Smooth muscle cell (in vitro differentiated cells): Measurements from ENCODE around the gene IGFBP6. TPM values are rescaled to one million over a fixed set of nuclear protein-coding genes. Genes with fewer than 3 reads are reported as not detected.

Source experiments
- DNase-seq: peaks from one replicate; lab custom pipeline; 2025; ENCODE audit not compliant: unreplicated experiment; lab: John Stamatoyannopoulos, UW
- H2AFZ ChIP-seq: fragments of 200-600 bp; sonication (generic); 2 replicates; pipeline ENCODE4 v1.6.0; 2016; ENCODE audit warnings: antibody characterized with exemption, low read depth, mild to moderate bottlenecking
- H3F3A ChIP-seq: fragments of 200-600 bp; sonication (generic); 2 replicates; pipeline ENCODE4 v1.6.0; 2017; ENCODE audit warnings: antibody characterized with exemption, low read depth
- H3K27ac ChIP-seq: fragments of 200-600 bp; sonication (generic); 2 replicates; pipeline ENCODE4 v1.5.1; 2016; ENCODE audit warnings: low read depth, mild to moderate bottlenecking
- H3K27me3 ChIP-seq: fragments of 200-600 bp; sonication (generic); 2 replicates; pipeline ENCODE4 v1.6.1; 2016; ENCODE audit warnings: low read depth, mild to moderate bottlenecking
- H3K36me3 ChIP-seq: fragments of 200-600 bp; sonication (generic); 2 replicates; pipeline ENCODE4 v1.5.1; 2016; ENCODE audit warnings: low read depth
- H3K4me1 ChIP-seq: fragments of 200-600 bp; sonication (generic); 2 replicates; pipeline ENCODE4 v1.5.1; 2016; ENCODE audit warnings: low read depth
- H3K4me2 ChIP-seq: fragments of 200-600 bp; sonication (generic); 2 replicates; pipeline ENCODE4 v1.6.0; 2016; ENCODE audit warnings: mild to moderate bottlenecking
- H3K4me3 ChIP-seq: fragments of 200-600 bp; sonication (generic); 2 replicates; pipeline ENCODE4 v1.5.1; 2016; ENCODE audit warnings: mild to moderate bottlenecking
- H3K79me2 ChIP-seq: fragments of 200-600 bp; sonication (generic); 2 replicates; pipeline ENCODE4 v1.6.0; 2016; ENCODE audit warnings: low read depth, mild to moderate bottlenecking
- H3K9ac ChIP-seq: fragments of 200-600 bp; sonication (generic); 2 replicates; pipeline ENCODE4 v1.6.0; 2016; ENCODE audit warnings: low read depth
- H3K9me3 ChIP-seq: fragments of 200-600 bp; sonication (generic); replicated peaks from 2 replicates; pipeline ENCODE4 v1.5.1; 2016; ENCODE audit warnings: low read depth
- H4K20me1 ChIP-seq: fragments of 200-600 bp; sonication (generic); 2 replicates; pipeline ENCODE4 v1.6.0; 2016; ENCODE audit warnings: low read depth
- WGBS: methylation state at CpG from one replicate; pipeline ENCODE4 v1.1.7; 2016; ENCODE audit warnings: low lambda C conversion rate; 5-methylcytosine and 5-hydroxymethylcytosine counted together
- polyA plus RNA-seq: library from polyadenylated mRNA; unstranded; fragments of >200 nt; fragmentation: Nextera tagmentation; extraction: Ambion mirVana; gene quantifications from 2 replicates; pipeline ENCODE4 v1.2.1, GENCODE V29; 2016
- total RNA-seq: library from RNA; depleted of rRNA; stranded (reverse); fragments of >200 nt; gene quantifications from 2 replicates; pipeline ENCODE4 v1.2.3, GENCODE V29; 2014
- TF ChIP-seq, protein P1 (sequence below): fragments of 200-600 bp; sonication (generic); IDR thresholded peaks from 2 replicates; pipeline ENCODE4 v1.5.1; 2017; ENCODE audit warnings: borderline replicate concordance, mild to moderate bottlenecking, antibody characterized with exemption; ENCODE audit not compliant: insufficient read depth, poor library complexity, severe bottlenecking

IGFBP6 gene
- total and polyA plus RNA-seq, 2 experiments from 2014 or later, result 22.6 to 94.4 TPM

DNA sequence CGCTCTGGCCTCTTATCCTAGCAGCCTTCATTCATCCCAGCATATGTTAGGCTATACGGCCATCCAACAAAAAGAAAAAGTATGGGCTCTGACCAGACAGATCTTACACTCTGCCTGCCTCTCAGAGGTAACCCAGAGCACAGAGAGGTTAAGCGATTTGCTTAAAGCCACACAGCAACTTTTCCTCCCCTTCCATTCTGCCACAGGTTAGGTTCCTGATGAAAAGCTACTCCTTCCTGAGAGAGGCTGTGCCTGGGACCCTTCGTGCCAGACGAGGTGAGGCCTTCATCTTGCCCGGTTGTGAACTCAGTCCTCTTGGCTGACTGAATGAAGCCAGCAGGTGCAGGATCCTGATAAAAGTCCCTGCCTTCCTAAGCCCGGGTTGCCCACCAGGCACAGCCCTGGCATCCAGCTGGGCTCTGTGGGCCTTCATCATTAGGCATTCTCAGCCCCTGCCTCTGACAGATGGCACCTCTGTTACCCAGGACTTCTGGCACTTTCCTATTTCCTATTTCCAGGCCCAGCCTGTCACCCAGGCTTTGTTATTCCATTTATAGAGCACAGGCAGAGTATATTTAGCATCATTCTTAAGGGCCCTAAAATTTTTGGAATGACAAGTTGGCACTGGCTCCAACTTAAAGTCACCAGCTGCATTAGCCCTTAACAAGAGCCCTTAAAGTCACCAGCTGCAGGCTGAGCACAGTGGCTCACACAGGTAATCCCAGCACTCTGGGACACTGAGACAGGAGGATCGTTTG lies 18.6 kb downstream of the IGFBP6 start:
- Histone ChIP-seq H3K4me3 (no peak overlapping the region), H3K79me2 (no peaks in the 10 kb centered on the region), H2AFZ (no peak overlapping the region), H3K9me3 (no peaks in the 10 kb centered on the region), H3K36me3 (no peaks in the 10 kb centered on the region), H4K20me1 (no peaks in the 10 kb centered on the region), H3K9ac (no peak overlapping the region), H3K4me2 (no peak overlapping the region), H3F3A (no peaks in the 10 kb centered on the region), H3K27ac (no peak overlapping the region), H3K4me1 (no peaks in the 10 kb centered on the region), H3K27me3 (no peaks in the 10 kb centered on the region)
- WGBS, result 97% methylated on average over 8 of the region's 8 CpGs
- TF ChIP-seq, protein P1, sequence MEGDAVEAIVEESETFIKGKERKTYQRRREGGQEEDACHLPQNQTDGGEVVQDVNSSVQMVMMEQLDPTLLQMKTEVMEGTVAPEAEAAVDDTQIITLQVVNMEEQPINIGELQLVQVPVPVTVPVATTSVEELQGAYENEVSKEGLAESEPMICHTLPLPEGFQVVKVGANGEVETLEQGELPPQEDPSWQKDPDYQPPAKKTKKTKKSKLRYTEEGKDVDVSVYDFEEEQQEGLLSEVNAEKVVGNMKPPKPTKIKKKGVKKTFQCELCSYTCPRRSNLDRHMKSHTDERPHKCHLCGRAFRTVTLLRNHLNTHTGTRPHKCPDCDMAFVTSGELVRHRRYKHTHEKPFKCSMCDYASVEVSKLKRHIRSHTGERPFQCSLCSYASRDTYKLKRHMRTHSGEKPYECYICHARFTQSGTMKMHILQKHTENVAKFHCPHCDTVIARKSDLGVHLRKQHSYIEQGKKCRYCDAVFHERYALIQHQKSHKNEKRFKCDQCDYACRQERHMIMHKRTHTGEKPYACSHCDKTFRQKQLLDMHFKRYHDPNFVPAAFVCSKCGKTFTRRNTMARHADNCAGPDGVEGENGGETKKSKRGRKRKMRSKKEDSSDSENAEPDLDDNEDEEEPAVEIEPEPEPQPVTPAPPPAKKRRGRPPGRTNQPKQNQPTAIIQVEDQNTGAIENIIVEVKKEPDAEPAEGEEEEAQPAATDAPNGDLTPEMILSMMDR, result no peak
- no peak for DNase-seq

DNA sequence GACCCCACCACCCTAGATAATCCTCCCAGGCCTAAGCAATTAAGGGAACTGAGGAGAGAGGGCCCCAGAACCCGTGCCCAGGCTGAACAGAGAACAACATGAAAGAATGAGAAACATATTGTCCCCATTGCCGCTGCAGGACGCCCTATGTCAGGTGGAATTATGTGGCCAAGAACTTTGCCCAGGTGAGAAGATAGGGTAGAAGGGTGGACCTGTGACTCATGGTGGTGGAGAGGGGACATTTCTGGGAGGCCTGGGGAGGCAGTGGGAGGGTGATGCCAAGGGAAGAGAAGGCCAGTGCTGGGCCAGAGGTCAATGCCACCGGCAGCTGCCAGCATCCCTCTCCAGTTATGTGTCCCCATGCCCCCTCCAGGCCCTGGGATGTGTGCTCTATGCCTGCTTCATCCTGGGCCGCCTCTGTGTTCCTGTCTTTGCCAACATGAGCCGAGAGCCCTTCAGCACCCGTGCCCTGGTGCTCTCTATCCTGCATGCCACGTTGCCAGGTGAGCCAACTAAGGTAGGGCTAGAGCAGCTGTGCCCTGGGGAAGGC lies 21.4 kb downstream of the IGFBP6 start:
- 88% methylated on average over 8 of the region's 8 CpGs for WGBS
- no peak overlapping the region for H3K9ac ChIP-seq
- no peaks in the 10 kb centered on the region for H3K27me3 ChIP-seq
- no peak overlapping the region for H2AFZ ChIP-seq
- H3K79me2 ChIP-seq, result no peaks in the 10 kb centered on the region
- no peaks in the 10 kb centered on the region for H3F3A ChIP-seq
- no peaks in the 10 kb centered on the region for H3K36me3 ChIP-seq
- no peaks in the 10 kb centered on the region for H4K20me1 ChIP-seq
- no peaks in the 10 kb centered on the region for H3K9me3 ChIP-seq
- TF ChIP-seq, protein P1, result no peak
- DNase-seq, result no peak
- H3K27ac ChIP-seq, result no peak overlapping the region
- no peak overlapping the region for H3K4me2 ChIP-seq
- H3K4me1 ChIP-seq, result no peaks in the 10 kb centered on the region
- H3K4me3 ChIP-seq, result no peak overlapping the region

DNA sequence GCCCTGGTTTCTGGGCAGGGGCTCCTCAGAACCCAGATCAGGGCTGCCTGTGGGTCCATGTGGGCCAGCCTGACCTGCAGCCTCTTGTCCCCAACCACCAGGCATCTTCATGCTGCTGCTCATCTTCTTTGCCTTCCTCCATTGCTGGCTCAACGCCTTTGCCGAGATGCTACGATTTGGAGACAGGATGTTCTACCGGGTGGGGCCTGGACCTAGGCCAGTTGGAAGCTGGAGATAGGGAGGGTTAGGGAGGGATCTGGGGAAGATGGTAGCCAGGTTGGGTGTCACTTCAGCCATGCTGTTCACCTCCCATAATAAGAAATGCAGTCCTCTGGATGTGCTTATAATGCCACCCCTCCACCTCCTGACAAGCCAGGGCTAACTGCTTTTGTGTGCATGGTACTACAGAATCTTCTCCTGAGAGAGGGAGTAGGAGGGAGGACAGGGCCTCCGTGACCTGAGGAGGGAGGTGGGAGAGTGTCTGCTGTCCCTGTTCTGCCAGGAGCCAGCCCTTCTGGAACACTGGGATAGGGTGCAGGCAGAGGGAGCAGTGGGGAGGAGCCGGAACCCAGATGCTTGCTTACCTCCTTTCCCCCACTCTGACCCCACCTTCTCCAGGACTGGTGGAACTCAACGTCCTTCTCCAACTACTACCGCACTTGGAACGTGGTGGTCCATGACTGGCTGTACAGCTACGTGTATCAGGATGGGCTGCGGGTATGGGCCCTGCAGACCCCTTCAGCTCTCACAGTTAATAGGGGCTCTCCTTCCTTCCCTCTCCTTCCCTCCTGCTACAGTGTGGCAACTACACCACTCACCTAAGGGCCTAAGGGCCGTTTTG lies 23.4 kb downstream of the IGFBP6 start:
- Histone ChIP-seq H3K27ac (no peak overlapping the region), H3K4me1 (no peaks in the 10 kb centered on the region), H4K20me1 (no peaks in the 10 kb centered on the region), H2AFZ (no peak overlapping the region), H3K9ac (no peak overlapping the region), H3K4me2 (no peak overlapping the region), H3K36me3 (no peaks in the 10 kb centered on the region), H3K79me2 (no peaks in the 10 kb centered on the region), H3K27me3 (no peaks in the 10 kb centered on the region), H3K9me3 (no peaks in the 10 kb centered on the region), H3K4me3 (no peak overlapping the region), H3F3A (no peaks in the 10 kb centered on the region)
- 97% methylated on average over 12 of the region's 12 CpGs for WGBS
- TF ChIP-seq, protein P1, result no peak
- no peak for DNase-seq
